H9 (cell line): ENCODE results near the gene GPR141. TPM values are rescaled to one million over a fixed set of nuclear protein-coding genes. Genes with fewer than 3 reads are reported as not detected.

Experiments used
- DNase-seq: peaks from one replicate; pipeline ENCODE4 v3.0.0-alpha.2; 2017
- H2AFZ ChIP-seq: one replicate; pipeline ENCODE4 v1.6.1; 2013; ENCODE audit warnings: mild to moderate bottlenecking, low read length, control low read depth, moderate library complexity
- H2AK5ac ChIP-seq: 2 replicates; pipeline ENCODE4 v1.6.1; 2013; ENCODE audit warnings: low read length, control low read depth, mixed read lengths; ENCODE audit not compliant: insufficient read length
- H2BK120ac ChIP-seq: one replicate; pipeline ENCODE4 v1.6.1; 2013; ENCODE audit warnings: low read depth, mild to moderate bottlenecking, low read length, control low read depth, inconsistent platforms; ENCODE audit not compliant: poor library complexity, severe bottlenecking
- H2BK12ac ChIP-seq: 2 replicates; pipeline ENCODE4 v1.6.1; 2013; ENCODE audit warnings: low read length, control low read depth, mixed read lengths, low read depth; ENCODE audit not compliant: insufficient read length
- H2BK15ac ChIP-seq: 2 replicates; pipeline ENCODE4 v1.6.1; 2013; ENCODE audit warnings: low read depth, low read length, control low read depth
- H2BK20ac ChIP-seq: one replicate; pipeline ENCODE4 v1.6.1; 2013; ENCODE audit warnings: low read depth, mild to moderate bottlenecking, low read length, control low read depth, inconsistent platforms; ENCODE audit not compliant: poor library complexity, severe bottlenecking
- H2BK5ac ChIP-seq: 2 replicates; pipeline ENCODE4 v1.6.1; 2013; ENCODE audit warnings: low read length, control low read depth, mixed read lengths; ENCODE audit not compliant: insufficient read length
- H3K14ac ChIP-seq: 2 replicates; pipeline ENCODE4 v1.6.1; 2013; ENCODE audit warnings: low read length, control low read depth; ENCODE audit not compliant: insufficient read depth
- H3K18ac ChIP-seq: 2 replicates; pipeline ENCODE4 v1.6.1; 2013; ENCODE audit warnings: low read depth, mild to moderate bottlenecking, mixed read lengths, low read length, control low read depth; ENCODE audit not compliant: insufficient read length
- H3K23ac ChIP-seq: 2 replicates; pipeline ENCODE4 v1.6.1; 2013; ENCODE audit warnings: low read length, control low read depth, mixed read lengths, low read depth; ENCODE audit not compliant: insufficient read length
- H3K23me2 ChIP-seq: 2 replicates; pipeline ENCODE4 v1.6.1; 2013; ENCODE audit warnings: low read depth, mild to moderate bottlenecking, mixed read lengths, low read length, control low read depth; ENCODE audit not compliant: insufficient read length, poor library complexity, severe bottlenecking
- H3K27ac ChIP-seq: 2 replicates; pipeline ENCODE4 v1.5.1; 2013; ENCODE audit warnings: low read length, control low read depth, mixed read lengths, low read depth; ENCODE audit not compliant: insufficient read length
- H3K27me3 ChIP-seq: 2 replicates; pipeline ENCODE4 v1.6.1; 2013; ENCODE audit warnings: low read length, control low read depth, inconsistent platforms; ENCODE audit not compliant: insufficient read depth
- H3K4ac ChIP-seq: 2 replicates; pipeline ENCODE4 v1.6.1; 2013; ENCODE audit warnings: low read depth, mild to moderate bottlenecking, control low read depth, inconsistent platforms, low read length, moderate library complexity
- H3K4me1 ChIP-seq: 2 replicates; pipeline ENCODE4 v1.6.1; 2013; ENCODE audit warnings: low read length, control low read depth, inconsistent platforms; ENCODE audit not compliant: insufficient read depth
- H3K4me2 ChIP-seq: 2 replicates; pipeline ENCODE4 v1.6.1; 2013; ENCODE audit warnings: low read length, control low read depth, mixed read lengths; ENCODE audit not compliant: insufficient read length, insufficient read depth
- H3K56ac ChIP-seq: 2 replicates; pipeline ENCODE4 v1.6.1; 2013; ENCODE audit warnings: low read depth, mild to moderate bottlenecking, mixed read lengths, low read length, control low read depth; ENCODE audit not compliant: insufficient read length
- H3K79me1 ChIP-seq: 2 replicates; pipeline ENCODE4 v1.6.1; 2013; ENCODE audit warnings: low read depth, mild to moderate bottlenecking, moderate library complexity, low read length, control low read depth, inconsistent platforms; ENCODE audit not compliant: insufficient read depth, poor library complexity, severe bottlenecking
- H3K79me2 ChIP-seq: 2 replicates; pipeline ENCODE4 v1.6.1; 2013; ENCODE audit warnings: low read length, control low read depth, inconsistent platforms; ENCODE audit not compliant: insufficient read depth
- H3K9ac ChIP-seq: 2 replicates; pipeline ENCODE4 v1.6.1; 2013; ENCODE audit warnings: low read length, control low read depth, mixed read lengths; ENCODE audit not compliant: insufficient read length; ENCODE audit errors: extremely low read depth
- H3K9me3 ChIP-seq: one replicate; pipeline ENCODE4 v1.6.1; 2013; ENCODE audit warnings: low read depth, low read length, inconsistent platforms; ENCODE audit not compliant: control insufficient read depth
- H3T11ph ChIP-seq: one replicate; pipeline ENCODE4 v1.6.1; 2013; ENCODE audit warnings: mild to moderate bottlenecking, low read length, control low read depth, inconsistent platforms
- H4K20me1 ChIP-seq: one replicate; pipeline ENCODE4 v1.6.1; 2013; ENCODE audit not compliant: control insufficient read depth, insufficient read length, insufficient read depth
- H4K5ac ChIP-seq: 2 replicates; pipeline ENCODE4 v1.6.1; 2013; ENCODE audit warnings: low read depth, mild to moderate bottlenecking, mixed read lengths, low read length, control low read depth; ENCODE audit not compliant: insufficient read length
- H4K8ac ChIP-seq: replicated peaks from 2 replicates; pipeline ENCODE4 v1.6.1; 2013; ENCODE audit warnings: low read length, control low read depth, mixed read lengths, low read depth; ENCODE audit not compliant: insufficient read length
- H4K91ac ChIP-seq: 2 replicates; pipeline ENCODE4 v1.6.1; 2013; ENCODE audit warnings: low read depth, mild to moderate bottlenecking, moderate library complexity, mixed read lengths, low read length, control low read depth; ENCODE audit not compliant: insufficient read length
- H3K27ac Mint-ChIP-seq, 3 experiments: 2 replicates in 2 of 3; 3 replicates in 1 of 3; pipeline ENCODE4 v1.8.0; 2020 to 2021; ENCODE audit warnings: mixed read lengths in 3 of 3, mild to moderate bottlenecking in 1 of 3, moderate library complexity in 1 of 3
- H3K27me3 Mint-ChIP-seq: 2 replicates; pipeline ENCODE4 v1.8.0; 2021; ENCODE audit warnings: low read depth, mild to moderate bottlenecking, moderate library complexity, mixed read lengths
- H3K36me3 Mint-ChIP-seq, 3 experiments: 2 replicates in 2 of 3; 3 replicates in 1 of 3; pipeline ENCODE4 v1.8.0; 2020 to 2021; ENCODE audit warnings: low read depth in 3 of 3, mixed read lengths in 3 of 3; ENCODE audit not compliant: insufficient read depth in 1 of 3
- H3K4me1 Mint-ChIP-seq, 2 experiments: 2 replicates each; pipeline ENCODE4 v1.8.0; 2020; ENCODE audit warnings: mixed read lengths in 2 of 2
- H3K4me3 Mint-ChIP-seq, 2 experiments: 2 replicates in 1 of 2; 3 replicates in 1 of 2; pipeline ENCODE4 v1.8.0; 2020 to 2021; ENCODE audit warnings: mild to moderate bottlenecking in 2 of 2, mixed read lengths in 2 of 2, moderate library complexity in 1 of 2
- H3K9me3 Mint-ChIP-seq, 2 experiments: 2 replicates in 1 of 2; 3 replicates in 1 of 2; pipeline ENCODE4 v1.8.0; 2020; ENCODE audit warnings: mild to moderate bottlenecking in 2 of 2, mixed read lengths in 2 of 2, moderate library complexity in 1 of 2
- CTCF ChIP-seq: fragments of 200-600 bp; sonication (generic); conservative IDR thresholded peaks from 3 replicates; pipeline ENCODE4 v1.8.0; 2021; ENCODE audit warnings: antibody characterized with exemption, mild to moderate bottlenecking
- WGBS: extraction: QIAGEN DNeasy Blood & Tissue Kit; methylation state at CpG from one replicate; pipeline ENCODE4 v1.1.7; 2013; ENCODE audit warnings: missing lambda C conversion rate, low lambda C conversion rate, mixed read lengths; ENCODE audit not compliant: insufficient read length; ENCODE audit errors: extremely low coverage; 5-methylcytosine and 5-hydroxymethylcytosine counted together
- total RNA-seq: library from RNA; stranded (reverse); gene quantifications from 2 replicates; pipeline ENCODE4 v1.2.1, GENCODE V29; 2021

GPR141 gene
- total RNA-seq, 1 experiment from 2014 or later = 0.50 TPM

- Histone ChIP-seq H2BK20ac (no peak overlapping the region), H3K14ac (no peak overlapping the region), H3K56ac (no peak overlapping the region), H4K20me1 (no peaks in the 10 kb centered on the region), H3K18ac (no peak overlapping the region), H2AFZ (no peak overlapping the region), H3K27ac (no peak overlapping the region), H3K4me1 (0 out of 2 replicates have a peak, but pooled peaks cover 3% of the 10 kb centered on the region), H3K79me1 (no peaks in the 10 kb centered on the region), H3K4me2 (no peak overlapping the region), H2AK5ac (no peak overlapping the region), H3K79me2 (no peaks in the 10 kb centered on the region), H3K23me2 (no peaks in the 10 kb centered on the region), H3K23ac (no peak overlapping the region), H3K9ac (no peak overlapping the region), H3K4ac (no peak overlapping the region), H3K9me3 (no peaks in the 10 kb centered on the region), H2BK12ac (no peak overlapping the region), H2BK5ac (no peak overlapping the region), H4K5ac (no peak overlapping the region), H3K27me3 (no peaks in the 10 kb centered on the region), H2BK120ac (no peak overlapping the region), H2BK15ac (no peak overlapping the region), H3T11ph (no peak overlapping the region), H4K8ac (no peak overlapping the region), H4K91ac (no peak overlapping the region)
- Mint-ChIP-seq H3K9me3 (peaks cover 4 to 10% of the 10 kb centered on the region in 2 experiments; a peak in 4 of 5 replicates), H3K36me3 (no peaks in the 10 kb centered on the region; a peak in 1 of 7 replicates), H3K27ac (peak overlapping the region in 2 of 3 experiments; percentile 33 to 72; a peak in 2 of 7 replicates), H3K4me3 (no peak overlapping the region), H3K27me3 (no peaks in the 10 kb centered on the region), H3K4me1 (peaks cover 17% of the 10 kb centered on the region in 2 experiments)
- WGBS = no CpG with 5 or more reads among the region's 4 CpGs
- no peak for DNase-seq
- peak; percentile 24; the same call in 1 of the 3 replicates for TF ChIP-seq CTCF
These were observed 10.9 kb downstream of the GPR141 start for GRCh38 chr7:37694208-37695094.
